Chondrocyte (in vitro differentiated cells): ENCODE data around the gene WFS1. TPM values are rescaled to one million over a fixed set of nuclear protein-coding genes. Genes with fewer than 3 reads are reported as not detected.

Experiments
- DNase-seq: peaks from one replicate; pipeline ENCODE4 v3.0.0; 2021; ENCODE audit warnings: mixed read lengths, low spot score
- H3K27ac Mint-ChIP-seq: one replicate; pipeline ENCODE4 v1.8.0; 2021; ENCODE audit warnings: mild to moderate bottlenecking, moderate library complexity, mixed read lengths; ENCODE audit not compliant: unreplicated experiment
- H3K27me3 Mint-ChIP-seq: 2 replicates; pipeline ENCODE4 v1.8.0; 2021; ENCODE audit warnings: low read depth, mixed read lengths
- H3K36me3 Mint-ChIP-seq: 2 replicates; pipeline ENCODE4 v1.8.0; 2021; ENCODE audit warnings: low read depth, mixed read lengths
- H3K4me1 Mint-ChIP-seq: 2 replicates; pipeline ENCODE4 v1.8.0; 2021; ENCODE audit warnings: low read depth, mild to moderate bottlenecking, mixed read lengths
- H3K4me3 Mint-ChIP-seq: one replicate; pipeline ENCODE4 v1.8.0; 2021; ENCODE audit warnings: mild to moderate bottlenecking, moderate library complexity, mixed read lengths; ENCODE audit not compliant: unreplicated experiment
- H3K9me3 Mint-ChIP-seq: 2 replicates; pipeline ENCODE4 v1.8.0; 2021; ENCODE audit warnings: low read depth, mixed read lengths
- CTCF ChIP-seq: fragments of 200-600 bp; sonication (generic); IDR thresholded peaks from 2 replicates; pipeline ENCODE4 v1.5.0; 2021; ENCODE audit warnings: antibody characterized with exemption, mild to moderate bottlenecking, moderate library complexity
- total RNA-seq: library from RNA; stranded (reverse); gene quantifications from 3 replicates; pipeline ENCODE4 v1.2.1, GENCODE V29; 2021

Gene WFS1
- total RNA-seq, 1 donor from 2014 or later, result 54.6 TPM

GRCh38 chr4:6224735-6225134, 44.9 kb upstream of the WFS1 start:
- Mint-ChIP-seq H3K9me3 (no peaks in the 10 kb centered on the region), H3K27ac (no peak overlapping the region), H3K4me1 (no peaks in the 10 kb centered on the region), H3K4me3 (no peak overlapping the region), H3K36me3 (no peaks in the 10 kb centered on the region), H3K27me3 (peaks cover 52% of the 10 kb centered on the region)
- TF ChIP-seq CTCF, result no peak
- DNase-seq, result no peak

- Mint-ChIP-seq H3K36me3 (no peaks in the 10 kb centered on the region), H3K4me1 (no peaks in the 10 kb centered on the region), H3K4me3 (no peak overlapping the region), H3K27ac (no peak overlapping the region), H3K9me3 (no peaks in the 10 kb centered on the region), H3K27me3 (peaks cover 47% of the 10 kb centered on the region)
- TF ChIP-seq CTCF, result no peak
- DNase-seq, result no peak
Measured at GRCh38 chr4:6225469-6225868, 44.2 kb upstream of the WFS1 start.

- Mint-ChIP-seq H3K36me3 (no peaks in the 10 kb centered on the region), H3K27ac (no peak overlapping the region), H3K9me3 (no peaks in the 10 kb centered on the region), H3K27me3 (peaks cover 38% of the 10 kb centered on the region), H3K4me3 (no peak overlapping the region), H3K4me1 (no peaks in the 10 kb centered on the region)
- no peak for TF ChIP-seq CTCF
- no peak for DNase-seq
Measured at GRCh38 chr4:6226506-6226905, 43.1 kb upstream of the WFS1 start.

GRCh38 chr4:6227412-6228157, 42.1 kb upstream of the WFS1 start:
- no peaks in the 10 kb centered on the region for H3K9me3 Mint-ChIP-seq

More at GRCh38 chr4:6227412-6228157, 42.1 kb upstream of the WFS1 start:
- no peak for TF ChIP-seq CTCF
- H3K27ac Mint-ChIP-seq, result no peak overlapping the region
- DNase-seq, result no peak
- H3K4me1 Mint-ChIP-seq, result no peaks in the 10 kb centered on the region
- H3K36me3 Mint-ChIP-seq, result no peaks in the 10 kb centered on the region
- H3K27me3 Mint-ChIP-seq, result peaks cover 35% of the 10 kb centered on the region
- H3K4me3 Mint-ChIP-seq, result no peak overlapping the region
